MCF 10A (cell line): Measurements from ENCODE around the gene CPNE5. TPM values are rescaled to one million over a fixed set of nuclear protein-coding genes. Genes with fewer than 3 reads are reported as not detected.
"Not testable (repeated sequence)": the region's sequence is repeated elsewhere in the genome, so short reads cannot be mapped to it uniquely, and the experiment has no call there.

Experiments
- BruUV-seq: library from RNA; stranded (reverse); fragments of 400-500 nt; replicated peaks from 2 replicates; lab custom pipeline; 2021; lab: Mats Ljungman, UMichigan
- CTCF ChIA-PET: fragments of 300-600 bp; sonication (Branson Sonifier 250); formaldehyde crosslinking; extraction: SDS; loops from one replicate; lab custom pipeline; 2021; ENCODE audit warnings: antibody characterized with exemption, inconsistent platforms; lab: Yijun Ruan, JAX
- POLR2A ChIA-PET: fragments of 300-600, 350-650 bp; sonication (Branson Sonifier 250); formaldehyde crosslinking; extraction: SDS; loops from one replicate; lab custom pipeline; 2020; ENCODE audit warnings: antibody characterized with exemption, inconsistent platforms; lab: Yijun Ruan, JAX
- DNase-seq: peaks from one replicate; pipeline ENCODE4 v3.0.0-alpha.2; 2018; ENCODE audit not compliant: unreplicated experiment
- H3K27ac Mint-ChIP-seq: one replicate; pipeline ENCODE4 v1.8.0; 2022; ENCODE audit warnings: mild to moderate bottlenecking, low read depth, mixed read lengths; ENCODE audit not compliant: unreplicated experiment
- H3K27me3 Mint-ChIP-seq: one replicate; pipeline ENCODE4 v1.8.0; 2022; ENCODE audit warnings: mixed read lengths; ENCODE audit not compliant: insufficient read depth, unreplicated experiment
- H3K36me3 Mint-ChIP-seq: one replicate; pipeline ENCODE4 v1.8.0; 2022; ENCODE audit warnings: mild to moderate bottlenecking, moderate library complexity, mixed read lengths; ENCODE audit not compliant: insufficient read depth, unreplicated experiment
- H3K4me1 Mint-ChIP-seq: one replicate; pipeline ENCODE4 v1.8.0; 2022; ENCODE audit warnings: mixed read lengths; ENCODE audit not compliant: insufficient read depth, unreplicated experiment
- H3K4me3 Mint-ChIP-seq: one replicate; pipeline ENCODE4 v1.8.0; 2022; ENCODE audit warnings: mild to moderate bottlenecking, moderate library complexity, mixed read lengths; ENCODE audit not compliant: unreplicated experiment
- H3K9me3 Mint-ChIP-seq: one replicate; pipeline ENCODE4 v1.8.0; 2022; ENCODE audit warnings: mixed read lengths; ENCODE audit not compliant: unreplicated experiment
- CTCF ChIP-seq: fragments of 200-600 bp; IDR thresholded peaks from one replicate; pipeline ENCODE4 v1.8.0; 2022; ENCODE audit warnings: antibody characterized with exemption, mild to moderate bottlenecking; ENCODE audit not compliant: unreplicated experiment
- intact Hi-C: fragments of 100-400 bp; cut with micrococcal nuclease; formaldehyde crosslinking; loops from 2 replicates; pipeline ENCODE4 v1.14.1; 2022
- total RNA-seq: library from RNA; stranded (reverse); gene quantifications from 2 replicates; pipeline ENCODE4 v1.2.3, GENCODE V29; 2022

Gene CPNE5
- total RNA-seq, 1 experiment from 2014 or later, result not detected

GRCh38 chr6:36815962-36816735 is 23.1 kb downstream of the CPNE5 start:
- no peaks in the 10 kb centered on the region for H3K36me3 Mint-ChIP-seq
- no peak for DNase-seq
- no peaks in the 10 kb centered on the region for H3K27me3 Mint-ChIP-seq
- peaks cover 7% of the 10 kb centered on the region for H3K4me1 Mint-ChIP-seq
- H3K9me3 Mint-ChIP-seq, result no peaks in the 10 kb centered on the region
- POLR2A ChIA-PET, result interaction anchor here (0.9 kb wide), 1 partner anchor 12 kb away, joined by 3 read pairs; no protein-coding TSS in a partner anchor
- TF ChIP-seq CTCF, result no peak
- H3K4me3 Mint-ChIP-seq, result no peak overlapping the region
- CTCF ChIA-PET, result interaction anchor here (0.6 kb wide), 1 partner anchor 733 kb away, joined by 5 read pairs; no protein-coding TSS in a partner anchor
- intact Hi-C loops, result loop anchor here (1.0 kb wide), 1 partner anchor 30 kb away; no protein-coding TSS in a partner anchor
- no TSS peak for BruUV-seq
- no peak overlapping the region for H3K27ac Mint-ChIP-seq

- POLR2A ChIA-PET, result interaction anchor here (1.0 kb wide), 1 partner anchor 8 kb away, joined by 3 read pairs; no protein-coding TSS in a partner anchor
- Mint-ChIP-seq H3K4me1 (no peaks in the 10 kb centered on the region), H3K27me3 (no peaks in the 10 kb centered on the region), H3K36me3 (no peaks in the 10 kb centered on the region), H3K9me3 (no peaks in the 10 kb centered on the region), H3K27ac (no peak overlapping the region), H3K4me3 (no peak overlapping the region)
- no peak for TF ChIP-seq CTCF
- no peak for DNase-seq
- CTCF ChIA-PET, result interaction anchor here (0.6 to 0.7 kb wide), 2 partner anchors 38 to 189 kb away, joined by 3 read pairs; no protein-coding TSS in a partner anchor
- intact Hi-C loops, result no loop called here
- no TSS peak for BruUV-seq
Measured at GRCh38 chr6:36814249-36814648, 25.0 kb downstream of the CPNE5 start.

GRCh38 chr6:36813526-36813925 is 25.7 kb downstream of the CPNE5 start:
- DNase-seq, result no peak
- H3K4me1 Mint-ChIP-seq, result no peaks in the 10 kb centered on the region
- peaks cover 7% of the 10 kb centered on the region for H3K27me3 Mint-ChIP-seq
- no peak overlapping the region for H3K27ac Mint-ChIP-seq
- TF ChIP-seq CTCF, result no peak
- no TSS peak for BruUV-seq
- H3K4me3 Mint-ChIP-seq, result no peak overlapping the region
- intact Hi-C loops, result no loop called here
- H3K9me3 Mint-ChIP-seq, result no peaks in the 10 kb centered on the region
- ChIA-PET POLR2A (no interaction called here), CTCF (interaction anchor here (0.7 kb wide), 1 partner anchor 39 kb away, joined by 3 read pairs; no protein-coding TSS in a partner anchor)
- no peaks in the 10 kb centered on the region for H3K36me3 Mint-ChIP-seq

GRCh38 chr6:36813047-36813446 is 26.2 kb downstream of the CPNE5 start:
- H3K4me1 Mint-ChIP-seq, H3K4me3 Mint-ChIP-seq, CTCF ChIA-PET, POLR2A ChIA-PET, H3K9me3 Mint-ChIP-seq, H3K36me3 Mint-ChIP-seq, BruUV-seq, intact Hi-C loops, DNase-seq, H3K27ac Mint-ChIP-seq: not testable (repeated sequence)
- H3K27me3 Mint-ChIP-seq, result peaks cover 12% of the 10 kb centered on the region
